Renal cortical epithelial cell (primary cell): ENCODE data around the gene KRTAP5-10. TPM values are rescaled to one million over a fixed set of nuclear protein-coding genes. Genes with fewer than 3 reads are reported as not detected.
"Not testable (repeated sequence)": the region's sequence is repeated elsewhere in the genome, so short reads cannot be mapped to it uniquely, and the experiment has no call there.

ENCODE experiments used
- DNase-seq: peaks from one replicate; pipeline ENCODE4 v3.0.0-alpha.2; 2011; ENCODE audit warnings: low read depth
- total RNA-seq: library from RNA; depleted of rRNA; stranded (reverse); fragments of >200 nt; gene quantifications from 2 replicates; pipeline ENCODE4 v1.2.3, GENCODE V29; 2014

KRTAP5-10 gene
- total RNA-seq, 1 donor from 2014 or later, result not detected

DNA sequence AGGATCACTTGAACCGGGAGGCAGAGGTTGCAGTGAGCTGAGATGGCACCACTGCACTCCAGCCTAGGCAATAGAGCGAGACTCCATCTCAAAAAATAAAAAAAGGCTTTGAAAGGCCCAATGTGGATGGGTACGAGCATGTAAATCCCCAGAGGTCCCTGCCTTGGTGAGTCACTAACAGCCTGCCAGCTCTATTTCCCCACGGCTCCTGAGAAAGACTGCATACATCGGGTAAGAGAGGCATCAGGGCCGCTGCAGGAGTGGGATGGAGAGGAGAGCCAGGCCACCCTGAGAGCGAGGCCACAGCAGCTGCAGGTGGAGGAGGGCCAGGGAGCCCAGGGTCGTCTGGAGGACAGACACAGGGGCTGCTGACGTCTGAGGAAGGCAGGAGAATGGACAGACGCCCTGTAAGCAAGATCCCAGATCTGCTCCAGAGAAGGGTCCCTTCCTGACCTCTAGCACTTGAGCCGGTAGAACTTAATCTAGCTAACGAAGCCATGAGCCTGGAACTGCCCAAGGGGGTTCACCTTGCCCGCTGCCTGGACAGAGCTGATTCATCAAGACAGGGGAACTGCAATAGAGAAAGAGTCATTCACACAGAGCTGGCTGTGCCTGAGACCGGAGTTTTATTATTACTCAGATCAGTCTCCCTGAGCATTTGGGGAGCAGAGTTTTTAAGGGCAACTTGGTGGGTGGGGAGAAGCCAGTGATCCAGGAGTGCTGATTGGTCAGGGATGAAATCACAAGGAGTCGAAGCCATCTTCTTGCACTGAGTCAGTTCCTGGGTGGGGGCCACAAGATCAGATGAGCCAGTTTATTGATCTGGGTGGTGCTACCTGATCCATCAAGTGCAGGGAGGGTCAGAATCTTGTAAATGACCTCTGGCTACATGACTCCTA is 22.2 kb upstream of the KRTAP5-10 start:
- DNase-seq, result no peak

DNA sequence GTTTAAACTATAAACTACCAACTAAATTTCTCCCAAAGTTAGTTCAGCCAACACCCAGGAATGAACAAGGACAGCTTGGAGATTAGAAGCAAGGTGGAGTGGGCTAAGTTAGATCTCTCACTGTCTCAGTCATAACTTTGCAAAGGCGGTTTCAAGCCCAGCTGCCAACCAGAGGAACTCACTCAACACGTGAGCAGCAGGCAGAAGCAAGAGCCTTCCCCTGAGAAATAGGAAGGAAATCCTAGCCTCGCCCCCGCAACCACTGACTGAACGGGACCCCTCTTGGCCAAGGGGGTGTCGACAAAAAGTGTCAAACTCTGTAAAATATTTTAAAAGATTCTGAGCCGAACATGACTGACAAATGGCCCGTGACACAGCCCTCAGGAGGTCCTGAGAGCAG is 21.5 kb upstream of the KRTAP5-10 start:
- DNase-seq, result no peak

DNA sequence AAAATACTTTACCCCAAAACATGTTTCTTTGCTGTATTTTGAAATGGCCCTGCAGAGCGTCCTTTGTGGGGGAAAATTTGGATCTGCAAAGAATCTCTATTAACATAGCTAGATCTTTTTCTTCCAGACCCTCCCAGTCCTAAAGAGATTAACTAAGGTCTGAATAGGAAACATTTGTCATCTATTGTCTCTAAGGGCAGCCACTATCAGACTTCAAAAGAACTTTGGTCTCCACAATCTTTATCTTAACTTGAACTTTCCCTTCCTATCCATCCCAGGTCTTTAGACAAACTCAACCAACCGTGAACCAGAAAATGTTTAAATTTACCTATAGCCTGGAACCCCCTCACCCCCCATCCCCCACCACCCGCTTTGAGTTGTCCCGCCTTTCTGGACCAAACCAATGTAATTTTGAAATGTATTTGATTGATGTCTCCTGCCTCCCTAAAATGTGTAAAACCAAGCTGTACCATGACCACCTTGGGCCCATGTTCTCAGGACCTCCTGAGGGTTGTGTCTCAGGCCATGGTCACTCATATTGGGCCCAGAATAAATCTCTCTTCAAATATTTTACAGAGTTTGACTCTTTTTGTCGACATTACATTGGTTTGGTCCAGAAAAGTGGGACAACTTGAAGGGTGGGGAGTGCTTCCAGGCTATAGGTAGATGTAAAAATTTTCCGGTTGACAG is 20.7 kb upstream of the KRTAP5-10 start:
- DNase-seq, result no peak

DNA sequence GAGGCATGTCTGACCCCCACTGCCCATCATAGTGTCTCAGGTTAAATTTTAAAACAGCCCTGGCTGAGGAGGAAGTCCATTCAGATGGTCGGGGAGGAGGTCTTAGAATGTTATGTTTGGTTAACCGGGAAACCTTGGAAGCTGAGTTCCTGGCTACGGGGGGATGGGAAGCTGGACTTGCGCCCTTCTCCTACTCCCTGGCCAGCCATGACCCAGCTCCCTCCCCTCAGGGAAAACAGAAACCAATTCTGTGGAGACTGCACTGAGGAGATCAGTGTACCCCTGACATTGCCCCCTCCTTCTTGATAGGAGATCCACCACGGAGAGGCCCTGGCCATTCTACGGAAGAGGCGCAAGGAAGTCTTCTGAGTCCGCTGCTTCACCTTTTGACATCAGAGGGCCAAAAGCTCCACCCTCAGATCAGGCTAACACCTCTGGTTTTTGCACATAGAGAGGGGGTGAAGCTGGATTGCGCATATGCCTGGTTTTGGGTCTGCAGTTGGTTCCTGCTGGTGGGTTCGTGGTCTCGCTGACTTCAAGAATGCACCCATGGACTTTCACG is 19.9 kb upstream of the KRTAP5-10 start:
- DNase-seq, result no peak

DNA sequence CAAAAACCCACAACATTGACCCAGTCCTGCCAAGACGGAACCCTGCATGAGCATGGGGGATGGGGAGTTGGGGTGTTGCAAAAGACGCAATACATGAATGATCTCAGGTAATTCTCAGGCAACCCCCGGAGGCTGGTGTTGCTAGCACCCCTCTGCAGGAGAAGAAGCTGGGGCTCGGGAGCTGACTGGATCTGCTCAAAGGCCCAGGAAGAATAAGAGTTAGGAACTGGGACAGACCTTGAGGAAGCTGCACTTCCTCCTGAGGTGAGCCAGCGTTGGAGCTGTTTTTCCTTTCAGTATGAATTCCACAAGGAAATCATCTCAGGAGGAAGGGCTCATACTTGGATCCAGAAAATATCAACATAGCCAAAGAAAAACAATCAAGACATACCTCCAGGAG is 17.2 kb upstream of the KRTAP5-10 start, which contains the start of gene KRTAP5-9:
Gene KRTAP5-9 (plus strand): TSS at position 301 of the 400 bp plus-strand sequence. CDS start 238 bp downstream, outside the sequence.
- no peak for DNase-seq

DNA sequence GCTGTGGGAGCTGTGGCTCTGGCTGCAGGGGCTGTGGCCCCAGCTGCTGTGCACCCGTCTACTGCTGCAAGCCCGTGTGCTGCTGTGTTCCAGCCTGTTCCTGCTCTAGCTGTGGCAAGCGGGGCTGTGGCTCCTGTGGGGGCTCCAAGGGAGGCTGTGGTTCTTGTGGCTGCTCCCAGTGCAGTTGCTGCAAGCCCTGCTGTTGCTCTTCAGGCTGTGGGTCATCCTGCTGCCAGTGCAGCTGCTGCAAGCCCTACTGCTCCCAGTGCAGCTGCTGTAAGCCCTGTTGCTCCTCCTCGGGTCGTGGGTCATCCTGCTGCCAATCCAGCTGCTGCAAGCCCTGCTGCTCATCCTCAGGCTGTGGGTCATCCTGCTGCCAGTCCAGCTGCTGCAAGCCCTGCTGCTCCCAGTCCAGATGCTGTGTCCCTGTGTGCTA is 16.6 kb upstream of the KRTAP5-10 start:
- DNase-seq, result no peak

DNA sequence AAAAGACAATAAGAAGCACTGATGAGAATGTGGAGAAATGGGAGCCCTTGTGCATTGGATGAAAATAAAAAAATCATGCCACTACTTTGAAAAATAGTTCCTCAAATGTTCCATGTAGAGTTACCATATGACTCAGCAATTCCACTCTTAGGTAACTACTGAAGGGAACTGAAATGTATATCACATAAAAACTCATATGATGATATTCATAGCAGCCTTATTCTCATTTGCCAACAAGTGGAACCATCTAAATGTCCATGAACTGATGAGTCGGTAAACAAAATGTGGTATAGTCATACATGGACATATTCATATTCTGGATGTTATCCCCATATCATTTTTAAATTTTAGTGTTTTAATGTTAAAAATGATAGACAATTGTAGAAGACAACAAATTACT is 13.7 kb upstream of the KRTAP5-10 start:
- DNase-seq, result no peak

DNA sequence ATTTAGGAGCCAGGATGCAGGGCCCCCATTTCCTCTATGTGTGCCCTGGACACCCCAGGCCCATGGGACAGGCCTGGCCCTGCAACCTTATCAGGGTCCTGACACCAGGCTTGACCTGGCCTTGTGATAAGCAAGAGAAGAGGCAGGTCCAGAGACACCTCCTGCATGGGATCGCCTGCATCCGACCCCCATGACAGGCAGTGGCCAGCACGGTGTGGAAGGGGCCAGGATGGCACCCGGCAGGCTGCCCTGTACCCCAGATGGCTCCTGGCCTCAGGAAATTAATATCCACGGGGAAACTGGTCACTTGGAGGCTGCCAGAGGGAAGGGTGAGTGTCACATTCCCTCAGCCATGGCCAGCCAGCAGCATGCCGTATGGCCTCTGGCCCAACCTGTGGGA is 10.4 kb upstream of the KRTAP5-10 start:
- DNase-seq, result no peak

DNA sequence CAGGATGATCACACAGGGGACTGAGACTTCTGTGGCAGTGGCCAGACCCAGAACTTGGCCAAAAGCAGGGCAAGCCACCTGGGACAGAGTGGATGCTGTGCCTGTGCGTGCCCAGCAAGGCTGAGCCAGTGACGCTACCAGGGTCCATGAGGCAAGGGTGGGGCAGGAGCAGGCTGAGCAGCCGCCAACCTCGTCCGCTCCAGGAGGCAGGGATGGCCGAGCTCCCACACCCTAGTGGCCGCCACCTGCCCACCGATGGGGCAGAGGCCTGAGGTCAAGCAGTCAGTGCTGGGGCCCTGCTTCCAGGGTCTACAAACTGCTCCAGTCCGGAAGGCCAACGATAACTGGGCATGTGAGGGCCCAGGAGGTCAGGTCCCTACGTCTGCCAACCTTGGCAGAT is 9.9 kb upstream of the KRTAP5-10 start:
- DNase-seq, result no peak

DNA sequence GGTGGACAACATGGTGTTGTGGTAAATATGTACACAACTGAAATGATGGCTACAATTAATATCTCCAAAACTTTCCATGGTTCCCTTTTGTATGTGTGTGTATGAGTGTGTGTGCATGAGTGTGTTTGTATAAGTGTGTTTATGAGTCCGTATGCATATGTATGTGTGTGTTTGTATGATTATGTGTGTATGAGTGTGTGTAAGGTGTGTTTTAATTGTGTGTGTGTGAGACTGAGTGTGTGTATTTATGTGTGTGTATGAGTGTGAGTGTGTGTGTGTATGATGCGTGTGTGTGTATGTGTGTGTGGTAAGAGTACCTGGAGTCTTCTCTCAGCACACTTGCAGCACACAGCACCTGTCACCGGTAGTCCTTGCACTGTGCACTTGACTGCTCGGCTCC is 9.3 kb upstream of the KRTAP5-10 start:
- DNase-seq, result no peak

DNA sequence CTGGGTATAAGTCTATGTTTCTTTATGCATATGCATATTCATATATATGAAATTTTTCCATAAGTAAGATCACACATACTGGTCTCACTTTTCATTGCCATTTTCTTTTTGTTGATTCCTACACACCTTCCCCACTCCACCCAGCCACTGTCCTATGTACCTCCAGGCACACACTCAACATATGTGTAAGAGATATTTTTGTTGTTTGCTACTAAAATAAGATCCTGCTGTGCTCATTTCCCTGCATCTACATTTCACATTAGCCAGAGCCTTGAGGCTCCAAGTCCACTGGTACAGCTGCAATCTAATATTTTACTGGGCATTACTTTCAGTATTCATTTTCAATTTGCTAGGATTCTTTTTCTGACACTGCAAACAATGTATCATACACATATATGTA is 8.1 kb upstream of the KRTAP5-10 start:
- DNase-seq, result no peak

DNA sequence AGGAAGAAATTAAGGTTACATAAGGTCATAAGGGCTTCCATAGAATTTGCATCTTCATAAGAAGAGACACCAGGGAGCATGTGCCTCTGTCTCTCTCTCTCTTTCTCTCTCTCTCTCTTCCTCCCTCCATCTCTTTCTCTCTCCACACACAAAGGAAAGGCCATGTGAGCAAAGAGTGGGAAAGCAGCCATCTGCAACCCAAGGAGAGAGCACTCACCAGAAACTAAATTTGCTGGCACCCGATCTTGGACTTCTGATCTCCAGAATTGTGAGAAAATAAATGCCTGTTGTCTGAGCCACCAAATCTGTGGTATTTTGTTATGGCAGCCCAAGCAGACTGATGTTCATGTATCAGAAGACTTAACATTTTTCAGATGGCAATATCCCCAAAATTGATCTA is 6.4 kb upstream of the KRTAP5-10 start:
- no peak for DNase-seq

DNA sequence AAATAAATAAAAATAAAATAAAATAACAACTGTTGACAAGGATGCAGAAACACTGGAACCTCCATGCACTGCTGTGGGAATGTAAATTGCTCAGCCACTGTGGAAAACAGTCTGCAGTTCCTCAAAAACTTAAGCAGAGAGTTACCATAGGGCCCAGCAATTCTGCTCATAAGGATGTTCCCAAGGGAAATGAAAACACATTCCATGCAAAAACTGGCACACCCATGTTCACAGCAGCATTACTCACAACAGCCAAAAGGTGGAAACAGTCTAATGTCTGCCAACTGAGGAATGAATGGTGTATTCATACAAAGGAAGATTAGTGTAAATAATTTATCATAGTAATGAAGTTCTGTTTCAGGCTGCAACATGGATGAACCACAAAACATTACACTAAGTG is 3.2 kb upstream of the KRTAP5-10 start:
- no peak for DNase-seq

DNA sequence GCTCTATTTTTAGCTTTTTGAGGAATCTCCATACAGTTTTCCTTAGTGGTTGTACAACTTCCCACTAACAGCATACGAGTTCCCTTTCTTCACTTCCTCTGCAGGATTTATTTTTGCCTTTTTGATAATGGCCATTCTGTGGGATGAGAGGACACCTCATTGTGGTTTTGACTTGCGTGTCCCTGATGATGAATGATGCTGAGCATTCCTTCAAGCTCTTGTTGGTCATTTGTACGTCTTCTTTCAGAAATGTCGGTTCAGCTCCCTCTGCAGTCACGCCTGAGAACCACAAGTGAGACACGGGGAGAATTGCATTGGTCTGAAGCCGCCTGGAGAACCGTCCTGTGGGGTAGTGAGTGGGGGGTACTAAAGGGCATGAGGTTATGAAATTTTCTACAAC is 2.0 kb upstream of the KRTAP5-10 start:
- peak; percentile 44 for DNase-seq

DNA sequence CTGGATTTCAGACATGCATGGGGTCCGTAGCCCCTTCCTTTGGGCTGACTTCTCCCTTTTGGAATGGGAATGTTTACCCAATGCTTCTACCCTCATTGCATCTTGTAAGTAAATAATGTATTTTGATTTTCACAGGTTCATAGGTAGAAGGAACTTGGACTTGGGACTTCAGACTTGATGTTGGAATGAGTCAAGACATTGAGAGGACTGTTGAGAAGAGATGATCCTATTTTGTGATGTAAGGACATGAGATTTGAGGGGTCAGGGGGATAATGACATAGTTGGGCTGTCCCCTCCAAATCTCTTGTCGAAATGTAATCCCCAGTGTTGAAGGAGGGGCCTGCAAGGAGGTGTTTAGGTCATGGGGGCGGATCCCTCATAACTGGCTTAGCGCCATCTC is 933 bp upstream of the KRTAP5-10 start:
- no peak for DNase-seq

DNA sequence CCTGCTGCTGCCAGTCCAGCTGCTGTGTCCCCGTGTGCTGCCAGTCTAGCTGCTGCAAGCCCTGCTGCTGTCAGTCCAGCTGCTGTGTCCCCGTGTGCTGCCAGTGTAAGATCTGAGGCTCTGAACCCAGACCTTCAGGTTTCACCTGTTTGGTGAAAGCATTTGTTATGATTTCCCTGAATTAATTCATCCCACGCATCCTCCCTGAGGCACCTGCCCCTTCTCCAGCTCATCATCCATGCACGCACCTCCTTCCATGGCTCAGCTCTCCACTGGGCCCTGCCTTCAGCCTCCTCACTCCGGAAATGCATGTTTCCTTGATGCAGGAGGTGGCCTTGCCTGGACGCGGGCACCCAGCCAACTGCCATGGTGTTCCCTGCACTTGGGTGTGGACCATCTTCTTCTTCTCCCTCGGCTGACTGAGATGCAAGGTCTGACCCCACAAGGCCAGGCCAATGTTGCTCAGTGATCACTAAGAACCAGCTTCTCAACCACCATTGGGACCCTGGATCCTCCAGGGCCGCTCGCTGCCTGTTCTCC is 788 bp downstream of the KRTAP5-10 start:
- DNase-seq, result no peak

DNA sequence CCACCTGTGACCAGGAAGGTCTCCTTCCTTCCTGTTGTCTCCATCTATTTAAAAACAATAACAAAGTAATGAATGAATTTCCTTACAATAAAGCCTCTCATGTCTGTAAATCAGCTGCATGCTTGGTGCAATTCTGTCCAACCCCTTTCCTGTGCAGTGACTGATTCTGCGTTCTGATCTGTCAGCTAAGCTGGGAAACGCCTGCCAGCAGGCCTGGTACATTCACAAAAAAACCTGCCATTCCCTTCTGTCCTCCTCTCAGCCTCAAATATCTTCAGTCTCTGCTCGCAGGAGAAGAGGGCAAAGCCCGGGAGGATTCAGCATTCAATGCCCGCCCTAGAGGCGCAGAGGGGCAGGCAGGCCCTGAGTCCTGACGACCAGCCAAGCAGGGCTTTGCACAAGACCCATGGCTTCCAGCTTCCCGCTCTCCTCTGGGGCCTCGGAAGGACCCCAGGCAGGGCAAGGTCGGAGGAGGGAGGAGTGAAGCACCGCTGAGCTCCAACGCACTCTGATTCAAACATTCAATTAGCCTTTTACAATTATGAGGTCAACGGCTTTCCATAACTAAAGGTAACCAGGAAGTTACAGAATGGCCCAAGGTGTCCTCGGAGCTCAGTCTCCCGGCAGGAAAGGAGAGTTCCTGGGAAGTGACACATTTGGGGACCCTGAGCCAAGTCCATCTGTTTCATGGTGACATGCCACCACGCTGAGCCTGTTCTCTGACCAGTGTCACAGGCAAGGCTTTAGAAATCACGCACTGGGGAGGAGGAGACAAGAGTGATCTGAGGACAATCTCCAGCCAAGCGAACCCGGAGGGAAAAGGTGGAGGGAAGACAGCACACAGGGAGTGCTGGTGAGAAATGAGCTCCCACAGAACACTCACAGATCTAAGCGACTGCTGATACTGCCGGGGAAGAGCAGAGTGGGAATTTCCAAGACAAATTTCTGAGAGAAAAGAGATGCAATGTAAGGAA is 1.6 kb downstream of the KRTAP5-10 start:
- DNase-seq, result not testable (repeated sequence)

DNA sequence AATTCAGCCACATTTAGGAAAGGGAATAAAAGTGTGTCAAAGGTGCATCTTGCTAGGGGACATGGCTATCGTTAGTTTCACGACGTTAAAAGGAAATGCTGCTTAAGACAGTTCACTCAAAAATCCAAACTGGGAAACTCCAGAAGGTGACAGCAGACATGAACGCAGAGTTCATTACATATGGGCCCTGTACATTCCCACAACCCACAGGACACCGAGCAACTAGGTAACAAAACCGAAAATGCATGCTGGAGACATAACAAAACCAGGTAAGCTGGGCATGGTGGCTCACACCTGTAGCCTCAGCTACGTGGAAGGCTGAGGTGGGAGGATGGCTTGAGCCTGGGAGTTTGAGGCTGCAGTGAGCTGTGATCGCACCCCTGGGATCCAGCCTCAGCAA is 2.3 kb downstream of the KRTAP5-10 start:
- not testable (repeated sequence) for DNase-seq

DNA sequence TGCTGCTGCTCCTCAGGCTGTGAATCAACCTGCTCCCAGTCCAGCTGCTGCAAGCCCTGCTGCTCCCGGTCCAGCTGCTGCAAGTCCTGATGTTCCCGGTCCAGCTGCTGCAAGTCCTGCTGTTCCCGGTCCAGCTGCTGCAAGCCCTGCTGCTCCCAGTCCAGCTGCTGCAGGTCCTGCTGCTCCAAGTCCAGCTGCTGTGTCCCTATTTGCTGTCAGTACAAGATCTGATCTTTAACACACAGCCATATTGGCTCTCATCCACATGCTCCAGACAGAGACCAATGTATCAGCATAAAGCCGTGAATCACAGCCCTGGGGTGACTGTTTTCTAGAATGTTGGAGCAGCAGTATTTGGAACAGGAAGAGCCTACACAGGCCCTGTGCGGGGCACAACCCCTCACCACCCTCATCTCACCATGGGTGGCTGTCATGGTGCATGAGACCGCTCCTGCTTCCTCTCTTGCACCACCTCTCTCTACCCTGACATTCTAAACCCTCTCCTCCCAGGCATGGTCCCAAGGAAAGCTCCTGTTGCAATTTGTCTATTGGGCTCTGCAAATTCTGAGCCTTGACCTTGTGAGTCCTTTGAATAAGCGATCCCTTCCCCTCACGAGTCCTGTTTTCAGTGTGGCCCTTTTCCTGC is 3.5 kb downstream of the KRTAP5-10 start:
- DNase-seq, result no peak

DNA sequence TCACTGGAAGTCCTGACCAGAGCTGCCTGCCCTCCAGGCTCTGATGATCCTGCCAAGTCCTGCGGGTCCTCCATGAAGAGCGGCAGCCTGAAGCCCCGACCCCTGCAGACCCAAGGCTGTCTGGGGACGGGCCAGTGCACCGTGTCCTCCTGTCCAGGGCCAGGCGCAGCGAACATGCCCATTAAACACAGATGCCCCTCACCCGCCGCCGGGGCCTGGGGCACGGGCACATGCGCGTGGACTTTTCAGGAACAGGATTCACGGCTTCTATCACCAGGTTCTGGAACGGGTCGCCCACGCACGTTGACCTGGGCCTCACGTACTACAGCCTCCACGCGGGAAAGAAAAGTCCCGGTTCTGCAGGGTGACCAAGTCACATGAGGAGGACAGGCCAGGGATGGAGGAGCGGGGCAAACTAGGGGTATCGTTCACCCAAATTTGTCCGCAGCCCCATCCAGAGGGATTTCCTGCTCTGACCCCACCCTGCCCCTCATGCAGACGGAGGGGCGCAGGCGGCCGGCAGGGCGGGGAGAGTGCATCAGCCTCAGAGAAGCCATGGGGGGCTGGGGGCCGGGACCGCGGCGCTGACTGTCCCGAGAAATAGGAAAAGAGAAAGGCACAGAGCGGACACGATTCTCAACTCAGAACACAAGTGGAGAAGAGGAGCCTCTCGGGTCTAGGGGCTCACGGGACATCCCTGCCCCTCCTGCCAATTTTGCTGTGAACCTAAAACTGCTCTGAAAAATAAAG is 5.9 kb downstream of the KRTAP5-10 start:
- DNase-seq, result not testable (repeated sequence)
